ENCODE results near the gene RANBP3. TPM values are rescaled to one million over a fixed set of nuclear protein-coding genes. Genes with fewer than 3 reads are reported as not detected.

RANBP3 gene
- total RNA-seq, 2 experiments from 2014 or later = 74.3 to 87.5 TPM

GRCh38 chr19:5932609-5933262, 45.2 kb downstream of the RANBP3 start:
- Mint-ChIP-seq H3K4me1 (ENCODE audit: low read depth) (no peaks in the 10 kb centered on the region), H3K9me3 (no peaks in the 10 kb centered on the region), H3K36me3 (ENCODE audit: low read depth) (peaks cover 18% of the 10 kb centered on the region), H3K27me3 (no peaks in the 10 kb centered on the region), H3K4me3 (no peak overlapping the region), H3K27ac (no peak overlapping the region)
- intact Hi-C loops (cut with micrococcal nuclease) = no loop called here
- ChIA-PET POLR2A (no interaction called here), CTCF (no interaction called here)
- no peak for DNase-seq
- ATAC-seq = no peak
- TF ChIP-seq CTCF (IDR thresholded peaks at IDR 0.05) = no peak

DNA sequence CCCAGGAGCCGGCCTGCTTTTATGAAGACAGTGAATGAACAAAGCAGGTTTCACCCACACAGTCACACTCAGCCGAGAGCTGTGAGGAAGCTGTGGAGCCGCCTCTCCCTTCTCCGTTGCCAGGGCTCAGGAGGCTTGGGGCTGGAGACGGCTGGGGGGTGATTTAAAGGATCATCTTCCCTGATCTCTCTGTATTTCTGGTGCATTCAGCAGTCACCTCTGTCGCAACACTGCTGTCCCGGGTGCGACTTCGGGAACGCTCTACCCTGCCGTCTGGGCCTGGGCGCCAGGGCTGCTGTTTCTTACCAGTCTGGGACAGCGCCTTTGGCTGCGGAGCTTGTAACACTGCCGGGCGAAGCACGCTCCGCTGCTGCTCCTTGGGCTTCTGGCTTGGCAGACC, 45.8 kb downstream of the RANBP3 start:
- no peaks in the 10 kb centered on the region for H3K27me3 Mint-ChIP-seq
- no peaks in the 10 kb centered on the region for H3K9me3 Mint-ChIP-seq
- POLR2A ChIA-PET = no interaction called here
- H3K4me1 Mint-ChIP-seq (ENCODE audit: low read depth) = no peaks in the 10 kb centered on the region
- no peak overlapping the region for H3K4me3 Mint-ChIP-seq
- no peak for DNase-seq
- peaks cover 18% of the 10 kb centered on the region for H3K36me3 Mint-ChIP-seq (ENCODE audit: low read depth)
- ATAC-seq = no peak
- intact Hi-C loops (cut with micrococcal nuclease) = no loop called here
- CTCF ChIA-PET = no interaction called here
- no peak overlapping the region for H3K27ac Mint-ChIP-seq
- no peak for TF ChIP-seq CTCF (IDR thresholded peaks at IDR 0.05)

DNA sequence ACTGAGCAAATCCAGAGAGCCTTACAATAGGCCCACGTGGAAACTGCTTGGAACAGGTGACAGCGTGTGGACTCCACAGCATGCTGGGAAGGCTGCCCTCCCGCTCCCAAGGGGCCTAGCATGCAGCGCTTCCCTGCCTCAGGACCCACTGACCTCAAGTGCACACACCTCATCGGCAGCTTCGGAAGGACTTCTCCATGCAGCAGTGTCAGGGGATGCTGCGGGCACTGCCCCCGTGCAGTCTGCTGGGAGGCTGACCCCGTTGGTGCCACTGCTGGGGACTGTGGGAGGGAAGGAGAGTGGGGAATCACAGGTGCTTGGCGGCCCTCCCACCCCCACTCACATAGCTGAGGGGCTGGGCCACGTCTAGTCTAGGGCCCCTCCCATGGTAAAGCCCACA, 46.7 kb downstream of the RANBP3 start:
- Mint-ChIP-seq H3K4me1 (ENCODE audit: low read depth) (no peaks in the 10 kb centered on the region), H3K9me3 (no peaks in the 10 kb centered on the region), H3K4me3 (no peak overlapping the region), H3K36me3 (ENCODE audit: low read depth) (peaks cover 18% of the 10 kb centered on the region), H3K27me3 (no peaks in the 10 kb centered on the region), H3K27ac (no peak overlapping the region)
- CTCF ChIA-PET = no interaction called here
- no peak for ATAC-seq
- POLR2A ChIA-PET = no interaction called here
- TF ChIP-seq CTCF (IDR thresholded peaks at IDR 0.05) = no peak
- intact Hi-C loops (cut with micrococcal nuclease) = no loop called here
- no peak for DNase-seq

GRCh38 chr19:5929625-5930024, 48.3 kb downstream of the RANBP3 start:
- ATAC-seq (no peak), DNase-seq (no peak)
- POLR2A ChIA-PET = no interaction called here
- Mint-ChIP-seq H3K4me3 (no peak overlapping the region), H3K27me3 (no peaks in the 10 kb centered on the region), H3K27ac (no peak overlapping the region), H3K36me3 (ENCODE audit: low read depth) (peaks cover 21% of the 10 kb centered on the region), H3K4me1 (ENCODE audit: low read depth) (no peaks in the 10 kb centered on the region), H3K9me3 (no peaks in the 10 kb centered on the region)
- TF ChIP-seq CTCF (IDR thresholded peaks at IDR 0.05) = no peak
- CTCF ChIA-PET = no interaction called here
- intact Hi-C loops (cut with micrococcal nuclease) = no loop called here

- ChIA-PET CTCF (interaction anchor here (1.2 kb wide), 1 partner anchor 125 kb away, joined by 3 read pairs; the partner anchor contains the start of gene NRTN), POLR2A (no interaction called here)
- DNase-seq (no peak), ATAC-seq (no peak)
- H3K4me1 Mint-ChIP-seq (ENCODE audit: low read depth) = no peaks in the 10 kb centered on the region
- no peaks in the 10 kb centered on the region for H3K9me3 Mint-ChIP-seq
- no peaks in the 10 kb centered on the region for H3K27me3 Mint-ChIP-seq
- H3K4me3 Mint-ChIP-seq = no peak overlapping the region
- TF ChIP-seq CTCF (IDR thresholded peaks at IDR 0.05) = no peak
- H3K27ac Mint-ChIP-seq = no peak overlapping the region
- intact Hi-C loops (cut with micrococcal nuclease) = no loop called here
- peaks cover 22% of the 10 kb centered on the region for H3K36me3 Mint-ChIP-seq (ENCODE audit: low read depth)
Observed at GRCh38 chr19:5929179-5929578, 48.8 kb downstream of the RANBP3 start.
